Esophagus squamous epithelium (tissue), 4 donors: ENCODE data around the gene DAP.

ENCODE experiments used
- POLR2A ChIP-seq, 4 donors: fragments of 450-650 bp; IDR thresholded peaks; one replicate each; pipeline ENCODE4 v1.6.1; 2017; ENCODE audit warnings: antibody characterized with exemption in 4 of 4, mild to moderate bottlenecking in 4 of 4, moderate library complexity in 3 of 4
- TF ChIP-seq, protein P1 (sequence below), 6 experiments: fragments of 450-650 bp in 4 of 6; fragments of 200-600 bp in 2 of 6; sonication (generic) in 2 of 6; IDR thresholded peaks; one replicate each; pipeline ENCODE4 v1.5.1; 2016 to 2019; ENCODE audit warnings: antibody characterized with exemption in 6 of 6, mild to moderate bottlenecking in 4 of 6, moderate library complexity in 4 of 6

GRCh38 chr5:10735569-10736276 is 25.3 kb downstream of the DAP start:
- TF ChIP-seq, protein P1, sequence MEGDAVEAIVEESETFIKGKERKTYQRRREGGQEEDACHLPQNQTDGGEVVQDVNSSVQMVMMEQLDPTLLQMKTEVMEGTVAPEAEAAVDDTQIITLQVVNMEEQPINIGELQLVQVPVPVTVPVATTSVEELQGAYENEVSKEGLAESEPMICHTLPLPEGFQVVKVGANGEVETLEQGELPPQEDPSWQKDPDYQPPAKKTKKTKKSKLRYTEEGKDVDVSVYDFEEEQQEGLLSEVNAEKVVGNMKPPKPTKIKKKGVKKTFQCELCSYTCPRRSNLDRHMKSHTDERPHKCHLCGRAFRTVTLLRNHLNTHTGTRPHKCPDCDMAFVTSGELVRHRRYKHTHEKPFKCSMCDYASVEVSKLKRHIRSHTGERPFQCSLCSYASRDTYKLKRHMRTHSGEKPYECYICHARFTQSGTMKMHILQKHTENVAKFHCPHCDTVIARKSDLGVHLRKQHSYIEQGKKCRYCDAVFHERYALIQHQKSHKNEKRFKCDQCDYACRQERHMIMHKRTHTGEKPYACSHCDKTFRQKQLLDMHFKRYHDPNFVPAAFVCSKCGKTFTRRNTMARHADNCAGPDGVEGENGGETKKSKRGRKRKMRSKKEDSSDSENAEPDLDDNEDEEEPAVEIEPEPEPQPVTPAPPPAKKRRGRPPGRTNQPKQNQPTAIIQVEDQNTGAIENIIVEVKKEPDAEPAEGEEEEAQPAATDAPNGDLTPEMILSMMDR (IDR thresholded peaks at IDR 0.05): no peak
- TF ChIP-seq POLR2A (IDR thresholded peaks at IDR 0.05): no peak
